ENCODE measurements around the gene CELF2.

The CELF2 gene

GRCh38 chr10:11153766-11154165, 136.1 kb downstream of the CELF2 start:
- DNase-seq (ENCODE audit: extremely low spot score) = no peak
- ChIA-PET CTCF (interaction anchor here (1.3 to 4.4 kb wide), 2 partner anchors 11 to 25 kb away, joined by 3 to 27 read pairs; no protein-coding TSS in a partner anchor), POLR2A (no interaction called here)
- no peak for TF ChIP-seq CTCF (IDR thresholded peaks at IDR 0.05; ENCODE audit: control extremely low read depth, extremely low read depth, low read depth, missing control alignments)

GRCh38 chr10:11154333-11154732, 136.7 kb downstream of the CELF2 start:
- CTCF ChIA-PET = interaction anchor here (1.0 to 4.4 kb wide), 4 partner anchors 9 to 24 kb away, joined by 3 to 27 read pairs (median 5); no protein-coding TSS in a partner anchor
- no peak for DNase-seq (ENCODE audit: extremely low spot score)
- POLR2A ChIA-PET = no interaction called here
- no peak for TF ChIP-seq CTCF (IDR thresholded peaks at IDR 0.05; ENCODE audit: control extremely low read depth, extremely low read depth, low read depth, missing control alignments)

- no peak for TF ChIP-seq CTCF (IDR thresholded peaks at IDR 0.05; ENCODE audit: control extremely low read depth, extremely low read depth, low read depth, missing control alignments)
- POLR2A ChIA-PET = no interaction called here
- DNase-seq (ENCODE audit: extremely low spot score) = no peak
- CTCF ChIA-PET = interaction anchor here (1.0 to 4.4 kb wide), 5 partner anchors 9 to 24 kb away, joined by 3 to 27 read pairs (median 4); no protein-coding TSS in a partner anchor
Measured at GRCh38 chr10:11154849-11155498, 137.3 kb downstream of the CELF2 start.

GRCh38 chr10:11156480-11156879, 138.8 kb downstream of the CELF2 start:
- TF ChIP-seq CTCF (IDR thresholded peaks at IDR 0.05; ENCODE audit: control extremely low read depth, extremely low read depth, low read depth, missing control alignments) = no peak
- POLR2A ChIA-PET = no interaction called here
- CTCF ChIA-PET = interaction anchor here (1.7 kb wide), 1 partner anchor 9 kb away, joined by 4 read pairs; no protein-coding TSS in a partner anchor
- DNase-seq (ENCODE audit: extremely low spot score) = no peak

- CTCF ChIA-PET = interaction anchor here (1.7 to 4.0 kb wide), 2 partner anchors 8 kb away, joined by 4 to 15 read pairs; no protein-coding TSS in a partner anchor
- POLR2A ChIA-PET = no interaction called here
- DNase-seq (ENCODE audit: extremely low spot score) = no peak
- no peak for TF ChIP-seq CTCF (IDR thresholded peaks at IDR 0.05; ENCODE audit: control extremely low read depth, extremely low read depth, low read depth, missing control alignments)
Measured at GRCh38 chr10:11157292-11158076, 139.8 kb downstream of the CELF2 start.

GRCh38 chr10:11158080-11158479, 140.4 kb downstream of the CELF2 start:
- no peak for DNase-seq (ENCODE audit: extremely low spot score)
- TF ChIP-seq CTCF (IDR thresholded peaks at IDR 0.05; ENCODE audit: control extremely low read depth, extremely low read depth, low read depth, missing control alignments) = no peak
- CTCF ChIA-PET = interaction anchor here (1.7 to 4.0 kb wide), 2 partner anchors 8 kb away, joined by 4 to 15 read pairs; no protein-coding TSS in a partner anchor
- POLR2A ChIA-PET = no interaction called here

Data from GM10248 (cell line).